Stimulated activated CD4-positive, alpha-beta T cell treated with anti-CD3 and anti-CD28 coated beads, Interleukin-15, amount 100 ng/mL, for 24 hours (primary cell): Measurements from ENCODE around the gene COL23A1.

Source experiments
- DNase-seq: peaks from one replicate; pipeline ENCODE4 v3.0.0-alpha.2; 2020

The COL23A1 gene

DNA sequence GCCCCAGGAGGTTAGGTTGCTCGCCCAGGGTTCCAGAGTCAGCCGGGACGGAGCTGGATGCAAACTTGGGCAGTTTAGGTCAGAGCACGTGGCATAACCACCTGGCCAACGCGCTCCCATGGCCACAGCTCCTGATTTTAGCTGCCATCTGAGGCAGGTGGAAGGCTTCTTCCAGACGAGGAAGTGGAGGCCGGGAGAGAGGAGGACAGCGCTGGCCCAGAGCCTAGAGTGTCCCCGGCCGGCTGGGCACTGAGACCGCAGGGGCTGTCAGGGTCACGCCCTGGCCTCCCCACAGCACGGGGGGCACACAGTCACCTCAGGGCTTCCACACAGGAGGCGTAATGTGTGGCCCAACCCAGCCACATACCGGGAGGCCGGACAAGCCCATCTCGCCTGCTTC lies 341.4 kb downstream of the COL23A1 start:
- DNase-seq: no peak

DNA sequence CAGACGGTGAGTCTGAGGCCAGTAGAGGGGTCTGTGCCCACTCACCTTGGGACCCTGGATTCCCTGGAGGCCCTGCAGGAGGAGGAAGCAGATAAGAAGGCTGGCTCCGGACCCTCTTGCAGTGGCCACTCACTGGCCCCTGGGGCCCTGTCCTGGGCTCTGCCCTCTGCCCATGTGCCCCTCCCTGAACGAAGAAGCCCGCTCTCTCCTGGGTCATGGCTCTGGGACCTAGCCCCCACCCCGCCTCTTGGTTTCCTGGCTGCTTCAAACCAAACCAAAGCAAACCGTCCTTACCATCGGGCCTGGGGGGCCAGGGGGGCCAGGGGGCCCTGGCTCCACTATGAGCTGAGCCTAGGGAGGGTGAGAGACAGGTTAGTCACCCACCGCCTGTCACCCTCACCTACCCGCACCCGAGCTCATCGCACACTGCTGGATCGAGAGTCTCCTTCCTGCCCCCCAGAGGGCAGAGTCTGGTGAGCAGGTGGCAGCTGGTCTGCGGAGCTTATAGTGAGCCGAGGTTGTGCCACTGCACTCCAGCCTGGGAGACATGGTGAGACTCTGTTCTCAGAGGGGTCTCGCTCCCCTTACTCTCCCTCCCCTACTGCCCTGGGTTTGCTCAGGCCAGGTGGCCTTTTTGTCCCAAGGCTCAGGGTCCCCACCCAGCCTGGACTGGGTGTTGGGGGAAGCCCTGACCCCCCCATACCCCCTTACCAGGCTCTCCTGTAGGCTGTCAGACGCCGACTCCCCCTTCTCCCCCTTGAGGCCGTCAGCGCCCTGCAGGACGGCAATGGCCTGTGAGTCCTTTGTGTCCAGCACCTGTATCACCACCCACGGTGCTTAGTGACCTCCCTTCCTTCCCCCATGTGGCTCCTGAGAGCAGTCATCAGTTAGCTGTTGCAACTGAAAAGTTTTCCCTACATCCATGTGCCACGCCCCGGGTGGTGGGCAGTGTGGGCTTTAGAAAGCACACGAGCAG lies 342.4 kb downstream of the COL23A1 start:
- DNase-seq: no peak

DNA sequence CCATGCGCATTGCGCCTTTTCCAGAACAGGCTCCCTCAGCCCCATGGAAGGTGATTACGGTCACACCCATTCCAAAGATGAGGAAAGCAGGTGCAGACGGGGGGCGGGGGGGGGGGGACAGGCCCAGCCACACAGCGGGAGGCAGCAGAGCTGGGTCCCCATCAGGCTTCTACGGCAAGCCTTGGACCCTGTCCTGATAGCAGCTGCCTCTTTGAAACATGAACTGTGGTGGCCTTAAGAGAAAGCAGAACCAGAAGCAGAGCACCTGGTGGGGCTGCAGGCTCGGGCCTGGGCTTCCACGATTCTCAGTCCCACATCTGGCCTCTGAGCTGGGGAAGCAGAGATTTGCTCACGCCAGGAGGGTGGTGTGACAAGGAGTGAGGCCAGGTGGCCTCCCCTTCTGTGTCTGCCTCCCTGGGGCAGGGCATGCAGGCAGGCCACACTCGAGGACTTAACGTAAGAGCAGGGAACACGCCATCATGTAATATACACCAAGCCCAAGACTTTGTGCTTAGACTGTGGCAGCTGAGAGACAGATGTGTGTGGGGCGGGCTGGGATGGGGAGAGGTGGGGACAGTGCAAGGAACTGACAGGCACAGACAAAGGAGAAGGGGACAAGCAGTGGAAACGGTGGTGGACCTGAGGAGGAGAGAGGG lies 343.4 kb downstream of the COL23A1 start:
- DNase-seq: no peak

DNA sequence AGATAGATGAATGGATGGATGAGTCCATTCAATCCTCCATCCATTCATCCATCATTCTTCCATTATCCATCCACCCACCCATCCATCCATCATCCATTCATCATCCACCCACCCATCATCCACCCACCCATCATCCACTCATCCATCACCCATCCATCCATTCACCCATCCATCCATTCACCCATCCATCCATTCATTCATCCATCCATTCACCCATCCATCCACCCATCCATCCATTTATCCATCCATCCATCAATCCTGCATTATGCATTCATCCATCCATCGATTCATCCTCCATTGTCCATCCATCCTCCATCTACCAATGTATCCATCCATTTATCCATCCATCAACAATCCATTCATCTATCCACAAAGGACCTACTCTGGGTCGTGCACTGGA lies 344.8 kb downstream of the COL23A1 start:
- DNase-seq: no peak

DNA sequence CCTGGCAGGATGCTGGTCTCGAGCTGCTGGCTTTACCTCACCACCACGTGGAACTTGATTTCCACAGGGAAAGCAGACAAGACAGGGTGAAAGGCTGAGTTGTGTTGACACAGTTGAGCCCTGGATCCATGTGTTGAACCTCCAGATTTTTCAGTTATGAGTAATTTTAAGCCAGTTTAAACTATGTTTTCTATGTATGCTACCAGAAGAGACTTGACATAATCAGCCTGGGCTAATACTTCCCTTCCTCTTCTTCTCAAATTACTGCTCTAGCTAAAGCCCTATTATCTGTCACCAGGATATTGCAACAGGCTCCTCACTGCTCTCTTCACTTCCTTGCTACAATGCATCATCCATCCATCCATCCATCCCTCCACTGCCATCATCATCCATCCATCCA lies 345.6 kb downstream of the COL23A1 start:
- DNase-seq: no peak

DNA sequence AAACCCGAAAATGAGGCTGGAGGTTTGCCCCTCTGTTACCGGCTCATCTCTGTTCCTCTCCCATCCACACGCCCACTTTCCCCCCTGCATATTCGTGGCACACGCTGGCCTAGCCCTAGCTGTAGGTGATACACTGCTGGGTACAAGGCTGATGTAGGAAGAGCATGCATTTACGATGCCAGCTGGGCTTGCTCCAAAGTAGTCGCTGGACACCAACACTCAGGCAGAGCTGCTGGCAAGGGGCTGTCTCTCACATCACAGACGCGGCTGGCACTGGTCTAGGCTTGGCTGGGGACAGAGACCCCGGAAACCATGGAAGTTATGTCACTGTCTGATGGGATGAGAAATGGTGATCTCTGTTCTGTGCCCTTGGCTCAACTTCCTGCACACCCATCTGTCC lies 347.8 kb downstream of the COL23A1 start:
- no peak for DNase-seq

DNA sequence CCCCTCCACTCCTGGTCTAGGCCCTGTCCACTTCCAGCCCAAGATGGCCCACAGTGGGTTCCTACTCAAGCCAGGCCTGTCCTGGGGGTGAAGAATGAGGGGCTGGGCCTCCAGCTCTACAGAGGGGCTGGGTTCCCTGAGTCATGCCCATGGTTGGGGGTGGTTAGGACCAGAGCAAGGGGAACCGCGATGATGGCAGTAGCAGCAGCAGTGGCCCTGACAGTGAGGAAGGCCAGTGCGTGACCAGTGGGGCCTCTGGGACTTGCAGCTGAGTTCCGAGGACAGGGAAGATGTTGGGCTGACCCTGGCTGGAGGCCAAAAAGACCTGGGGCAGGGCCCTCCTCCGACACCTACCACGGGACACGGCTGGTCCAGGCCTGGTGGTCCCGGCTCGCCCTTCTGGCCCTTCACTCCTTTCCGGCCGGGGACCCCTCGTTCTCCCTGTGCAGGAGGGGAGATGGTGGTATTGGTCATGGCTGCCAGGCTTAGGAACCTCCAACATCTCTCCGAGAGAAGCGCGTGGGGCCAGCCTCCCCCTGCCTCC lies 348.4 kb downstream of the COL23A1 start:
- DNase-seq: no peak

DNA sequence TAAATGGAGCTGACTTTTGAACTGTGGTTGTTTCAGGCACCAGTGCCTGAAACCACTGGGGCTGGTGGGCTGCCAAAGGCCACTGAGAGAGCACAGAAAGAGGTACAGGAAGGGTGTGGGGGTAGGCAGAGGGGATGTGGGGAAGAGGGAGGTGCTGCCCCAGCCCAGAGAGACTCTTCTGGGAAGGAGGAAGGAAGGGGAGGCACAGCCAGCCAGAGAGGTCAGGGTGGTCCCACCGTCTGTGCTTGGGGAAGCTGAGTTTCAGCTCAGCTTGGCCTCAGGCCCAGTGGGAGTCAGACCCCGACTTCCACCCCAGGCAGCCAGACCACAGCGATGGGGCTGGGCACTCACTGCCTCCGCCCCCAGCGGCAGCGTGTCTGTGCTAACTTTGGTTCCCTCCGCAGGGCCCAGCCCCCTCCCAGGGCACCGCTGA lies 348.9 kb downstream of the COL23A1 start:
- DNase-seq: no peak

DNA sequence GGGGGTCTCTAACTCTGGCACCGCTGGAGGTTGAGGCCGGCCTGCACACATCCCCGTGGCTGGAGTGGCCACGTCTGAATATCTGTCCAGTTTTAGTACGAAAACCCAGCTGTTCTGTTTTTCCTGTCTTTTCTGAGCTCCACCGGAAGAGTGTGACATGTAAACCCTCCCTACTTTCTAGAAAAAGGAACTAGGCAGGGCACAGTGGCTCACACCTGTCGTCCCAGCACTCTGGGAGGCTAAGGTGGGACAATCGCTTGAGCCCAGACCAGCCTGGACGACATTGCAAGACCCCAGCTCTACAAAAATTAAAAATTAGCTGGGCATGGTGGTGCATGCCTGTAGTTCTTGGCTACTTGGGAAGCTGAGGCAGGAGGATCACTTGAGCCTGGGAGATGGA lies 349.4 kb downstream of the COL23A1 start:
- no peak for DNase-seq

DNA sequence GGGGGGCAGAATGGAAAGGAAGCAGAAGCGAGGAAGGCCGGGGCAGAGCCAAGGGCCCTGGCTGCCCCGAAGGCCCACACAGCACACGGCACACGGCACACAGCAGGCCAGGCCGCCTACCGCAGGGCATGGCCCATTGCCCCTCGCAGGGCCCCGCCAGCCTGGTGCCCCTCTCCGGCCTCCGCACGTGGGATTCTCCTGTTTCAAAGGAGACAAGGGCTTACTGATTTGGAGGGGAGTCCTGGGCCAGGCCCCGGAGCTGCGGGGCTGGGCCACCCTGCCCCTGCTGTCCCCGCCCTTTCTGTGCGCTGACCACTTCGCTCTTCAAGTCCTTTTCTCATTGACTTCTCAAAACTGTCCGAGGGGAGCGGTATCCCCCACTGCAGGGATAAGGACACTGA lies 349.9 kb downstream of the COL23A1 start:
- DNase-seq: no peak

DNA sequence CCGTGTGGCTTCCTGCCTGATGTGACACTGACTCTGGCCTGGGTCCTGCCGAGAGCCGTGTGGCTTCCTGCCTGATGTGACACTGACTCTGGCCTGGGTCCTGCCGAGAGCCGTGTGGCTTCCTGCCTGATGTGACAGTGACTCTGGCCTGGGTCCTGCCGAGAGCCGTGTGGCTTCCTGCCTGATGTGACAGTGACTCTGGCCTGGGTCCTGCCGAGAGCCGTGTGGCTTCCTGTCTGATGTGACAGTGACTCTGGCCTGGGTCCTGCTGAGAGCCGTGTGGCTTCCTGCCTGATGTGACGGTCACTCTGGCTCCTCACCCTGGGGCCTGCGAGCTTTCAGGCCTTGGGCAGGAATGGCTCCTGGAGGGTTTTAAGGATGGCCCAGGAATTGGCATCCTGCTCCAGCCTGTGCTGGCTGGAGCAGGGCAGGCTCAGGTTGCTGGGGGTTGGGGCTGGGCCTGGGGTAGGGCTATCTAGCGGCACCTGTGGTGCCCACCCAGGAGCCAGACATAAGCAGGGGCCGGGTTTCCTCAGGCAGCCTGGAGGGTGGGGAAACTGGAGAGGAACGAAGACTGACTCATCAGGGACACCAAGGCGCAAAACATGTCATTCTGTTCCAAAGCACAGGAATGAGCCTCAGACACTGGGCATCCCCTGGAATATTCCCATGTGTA lies 350.4 kb downstream of the COL23A1 start:
- DNase-seq: peak; percentile 35

DNA sequence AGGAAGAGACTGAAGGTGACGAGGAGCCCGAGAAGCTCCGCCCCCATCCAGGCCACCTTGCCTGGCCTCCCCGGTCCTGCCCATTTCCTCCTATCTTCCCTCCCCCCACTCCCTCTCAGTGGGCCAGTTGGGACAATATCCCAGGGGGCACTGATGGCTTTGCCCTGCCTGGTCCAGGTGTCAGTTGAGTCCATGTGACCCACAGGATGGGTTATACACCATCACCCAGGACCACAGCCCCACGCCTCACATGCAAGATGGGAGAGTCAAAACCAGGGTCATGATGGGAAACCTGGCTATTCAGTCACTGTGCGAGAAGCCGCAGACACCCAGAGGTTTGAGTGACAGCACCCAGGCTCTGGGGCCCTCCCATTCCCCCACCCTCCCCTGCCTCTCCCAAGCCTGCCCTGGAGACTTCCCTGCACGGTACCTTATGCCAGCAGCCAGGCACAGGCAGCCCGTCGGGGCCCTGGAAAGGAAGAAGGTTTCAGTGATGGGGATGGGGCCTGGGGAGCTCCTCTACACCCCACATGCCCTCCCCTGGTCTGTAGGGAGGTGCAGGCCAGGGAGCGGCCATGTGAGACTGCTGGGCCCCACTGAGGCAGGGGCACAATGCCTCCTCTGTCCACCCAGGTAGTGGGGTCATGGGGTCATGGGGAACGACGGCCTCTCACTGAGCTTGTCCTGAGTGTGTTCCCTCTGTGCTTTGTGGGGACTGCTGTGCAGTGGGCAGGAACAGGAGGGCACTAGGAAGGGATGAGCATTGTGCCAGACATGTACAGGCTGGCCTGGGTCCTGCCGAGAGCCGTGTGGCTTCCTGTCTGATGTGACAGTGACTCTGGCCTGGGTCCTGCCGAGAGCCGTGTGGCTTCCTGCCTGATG lies 351.2 kb downstream of the COL23A1 start:
- no peak for DNase-seq

DNA sequence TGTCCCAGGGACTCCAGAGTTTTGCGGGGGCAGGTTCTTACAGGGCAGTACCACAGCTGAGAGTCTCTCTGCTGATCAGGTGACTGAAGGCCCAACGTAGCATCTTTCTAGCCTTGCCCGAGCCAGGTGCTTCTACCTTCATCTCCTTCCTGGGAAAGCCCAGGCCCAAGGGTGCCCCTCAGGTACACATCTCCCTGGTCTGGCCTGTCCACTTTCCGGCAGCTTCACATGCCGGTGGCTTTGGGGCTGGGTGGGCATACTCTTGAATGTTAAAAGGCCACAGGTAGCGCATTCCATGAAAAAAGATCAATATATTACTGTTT lies 351.9 kb downstream of the COL23A1 start:
- no peak for DNase-seq

DNA sequence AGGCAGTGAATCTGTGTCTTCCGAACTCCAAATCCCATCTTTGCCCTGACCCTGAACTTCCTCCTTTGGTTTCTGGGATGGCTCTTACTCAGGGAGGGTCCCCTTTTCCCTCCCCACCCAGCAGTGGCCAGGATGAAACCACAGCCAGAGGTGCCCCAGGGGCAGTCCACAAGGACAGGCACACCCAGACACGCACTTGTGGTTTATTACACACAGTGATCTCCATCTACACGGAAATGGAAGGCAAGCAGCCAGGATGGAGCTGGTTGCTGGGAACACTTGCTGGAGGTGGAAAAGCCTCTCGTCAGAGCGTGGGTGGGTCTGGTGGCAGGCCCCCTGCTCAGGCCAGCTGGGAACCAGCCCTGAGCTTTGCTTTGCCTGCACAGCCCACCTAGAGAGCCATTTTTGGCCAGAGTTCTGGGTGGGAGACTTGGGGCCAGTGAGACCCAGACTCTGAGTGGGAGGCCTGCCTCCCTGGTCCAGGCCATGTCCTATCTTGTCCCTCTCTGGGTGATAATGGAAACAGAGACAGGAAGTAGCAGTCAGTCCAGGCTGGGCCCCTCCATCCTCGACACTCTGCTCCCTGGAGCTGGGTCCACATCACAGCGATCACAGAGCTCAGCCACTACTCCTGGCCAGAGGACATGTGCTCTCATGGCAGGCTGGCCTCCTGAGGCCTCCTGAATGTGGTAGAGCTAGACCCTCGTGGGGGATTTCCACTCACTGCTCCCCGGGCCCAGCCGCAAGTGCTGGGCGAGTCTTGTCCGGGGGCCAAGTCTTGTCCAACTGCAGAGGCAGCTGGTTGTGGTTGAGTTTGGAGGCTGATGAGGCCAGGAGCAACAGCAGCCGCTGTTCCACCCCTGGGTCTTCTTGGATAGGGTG lies 352.5 kb downstream of the COL23A1 start:
- DNase-seq: no peak

DNA sequence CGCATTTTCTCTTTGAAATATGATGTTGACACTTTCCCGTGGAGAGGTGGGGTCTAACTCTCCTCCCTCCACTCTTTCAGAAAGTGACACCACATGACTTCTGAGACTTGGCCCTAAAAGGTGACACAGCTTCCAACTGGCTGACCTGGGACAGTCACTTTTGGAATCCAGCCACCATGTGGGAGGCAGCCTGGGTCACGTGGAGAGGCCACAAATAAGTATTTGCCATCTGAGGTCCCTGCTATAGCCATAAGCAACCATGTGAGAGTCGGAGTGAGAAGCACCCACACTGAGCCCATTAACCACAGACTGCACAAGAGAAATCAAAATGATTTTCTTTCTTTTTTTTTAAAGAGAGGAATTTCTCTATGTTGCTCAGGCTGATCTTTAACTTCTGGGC lies 353.5 kb downstream of the COL23A1 start:
- DNase-seq: no peak

DNA sequence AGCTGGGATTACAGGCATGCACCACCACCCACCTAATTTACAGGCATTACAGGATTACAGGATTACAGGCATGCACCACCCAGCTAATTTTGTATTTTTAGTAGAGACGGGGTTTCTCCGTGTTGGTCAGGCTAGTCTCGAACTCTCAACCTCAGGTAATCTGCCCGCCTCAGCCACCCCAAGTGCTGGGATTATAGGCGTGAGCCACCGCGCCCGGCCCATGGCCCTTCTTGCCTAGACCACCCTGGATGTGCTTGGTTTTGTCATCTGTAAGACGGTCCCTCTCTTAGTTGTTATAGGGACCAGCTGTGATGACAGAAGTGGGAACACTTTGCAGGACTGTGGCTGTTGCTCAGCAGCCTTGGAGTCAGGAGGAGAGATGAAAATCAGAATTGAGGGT lies 354.1 kb downstream of the COL23A1 start:
- no peak for DNase-seq

DNA sequence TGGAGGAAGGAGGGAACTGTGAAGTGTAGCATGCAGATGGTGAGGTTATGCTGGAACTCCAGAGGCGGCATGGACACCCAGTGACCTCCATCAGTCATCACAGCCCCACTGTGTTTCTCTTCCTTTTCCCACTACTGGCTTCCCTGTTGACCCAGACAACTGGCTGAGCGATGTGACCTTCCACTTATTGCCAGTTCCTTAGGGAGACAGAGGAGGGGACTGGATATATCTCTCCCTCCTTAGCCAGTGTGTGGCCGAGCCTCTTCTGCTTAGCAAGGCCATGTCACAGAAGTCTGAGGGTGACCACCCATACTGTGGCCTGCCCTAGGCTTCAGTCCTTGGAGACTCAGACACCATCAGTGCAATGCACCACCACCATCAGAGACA lies 354.6 kb downstream of the COL23A1 start:
- no peak for DNase-seq

DNA sequence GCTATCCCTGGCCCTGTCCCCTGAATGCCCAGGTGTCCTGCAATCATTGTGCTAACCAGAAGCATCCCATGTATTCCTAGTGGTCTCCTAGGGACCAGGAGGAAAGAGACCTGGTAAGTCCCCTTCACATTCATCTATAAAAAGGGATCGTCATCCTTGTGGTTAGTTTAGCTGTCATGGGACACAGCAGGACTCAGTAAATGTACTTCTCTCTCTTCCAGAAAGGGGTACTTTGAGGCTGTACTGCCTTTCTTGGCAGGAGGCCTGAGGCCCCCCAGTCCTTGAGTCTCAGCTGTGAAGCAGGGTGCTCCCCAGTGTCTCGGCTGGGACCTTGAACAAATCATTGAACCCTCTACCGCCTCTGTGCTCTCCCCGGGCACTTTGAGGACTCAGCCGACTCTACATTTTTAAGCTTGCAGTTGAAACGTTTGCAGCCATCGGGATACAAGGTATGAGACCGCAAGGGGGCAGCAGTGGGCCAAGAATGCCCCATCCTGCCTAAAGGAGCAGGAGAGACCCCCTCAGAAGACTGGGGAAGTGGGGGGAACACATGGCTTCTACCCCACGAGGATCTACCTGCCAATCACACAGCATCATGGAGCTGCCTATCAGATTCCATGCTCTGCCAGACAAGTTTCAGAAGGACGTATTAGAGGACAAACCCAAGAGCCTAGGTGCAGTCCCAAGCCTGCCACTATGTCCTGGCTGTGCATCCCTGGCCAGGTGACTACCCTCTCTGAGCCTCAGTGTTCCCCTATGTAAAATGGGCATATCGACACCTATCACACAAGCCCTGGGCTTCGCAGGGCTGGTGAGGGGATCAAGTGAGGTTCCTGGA lies 355.2 kb downstream of the COL23A1 start:
- peak; percentile 85 for DNase-seq

DNA sequence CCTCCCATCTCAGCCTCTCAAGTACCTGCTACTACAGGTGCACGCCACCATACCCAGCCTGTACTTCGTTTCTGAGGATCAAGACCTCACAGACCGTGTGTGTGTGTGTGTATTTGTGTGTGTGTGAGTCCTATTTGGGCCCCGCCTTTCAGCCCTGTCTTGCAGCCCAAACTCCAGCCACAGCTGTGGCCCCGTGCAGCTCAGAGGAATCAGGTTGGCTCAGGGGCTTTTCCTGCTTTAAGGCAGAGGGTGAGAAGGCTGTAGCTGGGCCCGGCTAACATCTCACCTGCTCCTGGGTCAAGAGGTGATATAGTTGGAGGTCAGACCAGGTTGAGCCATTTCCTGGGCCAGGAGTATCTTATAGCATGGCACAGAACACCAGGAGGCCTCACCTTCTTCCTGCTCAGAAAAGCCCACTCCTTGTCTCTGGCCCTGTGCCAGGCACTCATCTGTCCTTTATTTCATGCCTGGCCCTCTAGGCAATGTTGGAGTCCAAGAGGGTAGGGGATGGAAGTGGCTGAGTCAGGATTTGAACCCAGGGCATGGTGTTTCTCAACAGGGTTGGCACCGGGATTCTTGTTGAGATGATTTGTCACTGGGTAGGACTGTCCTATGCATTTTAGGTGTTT lies 356.0 kb downstream of the COL23A1 start:
- no peak for DNase-seq

DNA sequence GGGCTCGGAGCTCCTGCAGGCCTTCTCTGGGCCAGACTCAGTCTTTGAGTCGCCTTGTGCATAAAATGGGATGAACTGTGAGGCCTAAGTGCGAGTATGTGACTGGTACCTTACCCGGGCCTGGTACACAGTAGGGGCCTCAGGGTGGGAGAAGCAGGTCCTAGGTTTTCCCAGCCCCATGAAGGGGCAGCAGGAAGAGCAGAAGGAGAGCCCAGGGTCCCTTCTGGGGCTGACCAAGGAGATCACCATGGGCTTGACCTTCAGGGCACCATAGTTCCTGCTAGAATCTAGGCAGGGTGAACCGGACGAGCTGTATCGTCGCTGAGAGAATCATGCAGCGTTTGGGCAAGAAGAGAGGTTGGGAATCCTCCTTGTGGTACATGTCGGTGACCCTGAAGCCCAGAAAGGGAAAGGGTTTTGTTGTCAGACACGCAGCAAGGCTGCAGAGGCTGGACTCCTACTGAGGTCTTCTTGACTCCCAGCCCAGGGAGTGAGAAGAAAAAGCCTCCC lies 357.2 kb downstream of the COL23A1 start:
- no peak for DNase-seq
